ENCODE measurements around the gene SERPINB1.

DNA sequence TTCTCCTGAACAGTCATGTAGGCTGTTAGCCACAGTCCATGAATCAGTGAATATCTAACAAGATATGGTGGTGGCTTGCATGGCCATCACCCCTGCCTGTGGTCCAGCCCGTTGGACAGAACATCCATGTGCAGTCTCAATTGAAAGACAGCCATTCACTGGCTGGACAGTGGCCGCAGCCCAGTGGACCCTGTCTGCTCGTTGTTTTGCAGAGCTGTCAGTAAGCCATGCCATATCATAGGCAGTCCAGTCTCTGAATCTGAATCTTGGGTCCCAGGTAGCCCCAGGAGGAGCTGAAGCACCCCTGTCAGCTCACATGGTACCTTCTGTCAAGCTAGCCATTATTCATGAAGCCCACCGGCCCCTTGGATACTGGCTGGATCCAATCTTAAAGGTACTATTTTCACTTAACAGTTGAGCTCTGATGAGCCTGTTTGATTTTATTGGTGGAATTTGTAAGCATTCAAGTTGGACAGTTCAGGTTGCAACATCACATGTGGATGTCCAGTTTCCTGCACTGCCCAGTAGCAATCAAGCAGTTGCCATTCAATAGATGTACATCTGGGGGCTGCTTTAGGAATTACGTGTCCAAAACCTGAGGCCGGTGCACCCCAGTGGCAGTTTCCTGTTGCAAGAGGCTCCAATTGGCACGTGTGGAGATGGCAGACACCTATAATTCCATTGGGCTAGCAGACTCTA is 37.8 kb downstream of the SERPINB1 start:
- TF ChIP-seq CEBPB (IDR thresholded peaks at IDR 0.05; ENCODE audit: borderline replicate concordance in 1 of 2, low read depth in 2 of 2, low read length in 2 of 2) = no peak
- no peak for TF ChIP-seq POLR2AphosphoS5 (IDR thresholded peaks at IDR 0.05; ENCODE audit: low read length)
- no peak for TF ChIP-seq HDGF (IDR thresholded peaks at IDR 0.05)
- TF ChIP-seq, protein P1, sequence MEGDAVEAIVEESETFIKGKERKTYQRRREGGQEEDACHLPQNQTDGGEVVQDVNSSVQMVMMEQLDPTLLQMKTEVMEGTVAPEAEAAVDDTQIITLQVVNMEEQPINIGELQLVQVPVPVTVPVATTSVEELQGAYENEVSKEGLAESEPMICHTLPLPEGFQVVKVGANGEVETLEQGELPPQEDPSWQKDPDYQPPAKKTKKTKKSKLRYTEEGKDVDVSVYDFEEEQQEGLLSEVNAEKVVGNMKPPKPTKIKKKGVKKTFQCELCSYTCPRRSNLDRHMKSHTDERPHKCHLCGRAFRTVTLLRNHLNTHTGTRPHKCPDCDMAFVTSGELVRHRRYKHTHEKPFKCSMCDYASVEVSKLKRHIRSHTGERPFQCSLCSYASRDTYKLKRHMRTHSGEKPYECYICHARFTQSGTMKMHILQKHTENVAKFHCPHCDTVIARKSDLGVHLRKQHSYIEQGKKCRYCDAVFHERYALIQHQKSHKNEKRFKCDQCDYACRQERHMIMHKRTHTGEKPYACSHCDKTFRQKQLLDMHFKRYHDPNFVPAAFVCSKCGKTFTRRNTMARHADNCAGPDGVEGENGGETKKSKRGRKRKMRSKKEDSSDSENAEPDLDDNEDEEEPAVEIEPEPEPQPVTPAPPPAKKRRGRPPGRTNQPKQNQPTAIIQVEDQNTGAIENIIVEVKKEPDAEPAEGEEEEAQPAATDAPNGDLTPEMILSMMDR (IDR thresholded peaks at IDR 0.05 in 2 of 3, conservative IDR thresholded peaks at IDR 0.05 in 1 of 3; ENCODE audit: control insufficient read depth in 2 of 3, extremely low read depth in 1 of 3, insufficient read depth in 1 of 3, low read depth in 3 of 3, low read length in 3 of 3) = no peak
- no peak for TF ChIP-seq CREB1 (IDR thresholded peaks at IDR 0.05; ENCODE audit: low read depth)
- TF ChIP-seq KLF5 (IDR thresholded peaks at IDR 0.05; ENCODE audit: partially characterized antibody) = no peak
- no peak for TF ChIP-seq ZZZ3 (IDR thresholded peaks at IDR 0.05; ENCODE audit: control insufficient read depth, insufficient read length, low read depth)
- TF ChIP-seq, protein P2, sequence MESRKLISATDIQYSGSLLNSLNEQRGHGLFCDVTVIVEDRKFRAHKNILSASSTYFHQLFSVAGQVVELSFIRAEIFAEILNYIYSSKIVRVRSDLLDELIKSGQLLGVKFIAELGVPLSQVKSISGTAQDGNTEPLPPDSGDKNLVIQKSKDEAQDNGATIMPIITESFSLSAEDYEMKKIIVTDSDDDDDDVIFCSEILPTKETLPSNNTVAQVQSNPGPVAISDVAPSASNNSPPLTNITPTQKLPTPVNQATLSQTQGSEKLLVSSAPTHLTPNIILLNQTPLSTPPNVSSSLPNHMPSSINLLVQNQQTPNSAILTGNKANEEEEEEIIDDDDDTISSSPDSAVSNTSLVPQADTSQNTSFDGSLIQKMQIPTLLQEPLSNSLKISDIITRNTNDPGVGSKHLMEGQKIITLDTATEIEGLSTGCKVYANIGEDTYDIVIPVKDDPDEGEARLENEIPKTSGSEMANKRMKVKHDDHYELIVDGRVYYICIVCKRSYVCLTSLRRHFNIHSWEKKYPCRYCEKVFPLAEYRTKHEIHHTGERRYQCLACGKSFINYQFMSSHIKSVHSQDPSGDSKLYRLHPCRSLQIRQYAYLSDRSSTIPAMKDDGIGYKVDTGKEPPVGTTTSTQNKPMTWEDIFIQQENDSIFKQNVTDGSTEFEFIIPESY (IDR thresholded peaks at IDR 0.05) = no peak
